Suprapubic skin (tissue), 3 donors: ENCODE data around the gene LIN52.

ENCODE experiments used
- POLR2AphosphoS5 ChIP-seq, 3 donors: sonication (generic); formaldehyde crosslinking; IDR thresholded peaks; one replicate each; pipeline ENCODE4 v1.6.1; 2017; ENCODE audit warnings: antibody characterized with exemption in 3 of 3
- TF ChIP-seq, protein P1 (sequence below), 2 donors: fragments of 200-600 bp in 1 of 2; fragments of 450-650 bp in 1 of 2; sonication (generic) in 1 of 2; IDR thresholded peaks; one replicate each; pipeline ENCODE4 v1.5.1; 2016 to 2019; ENCODE audit warnings: antibody characterized with exemption in 2 of 2, mild to moderate bottlenecking in 1 of 2, moderate library complexity in 1 of 2

DNA sequence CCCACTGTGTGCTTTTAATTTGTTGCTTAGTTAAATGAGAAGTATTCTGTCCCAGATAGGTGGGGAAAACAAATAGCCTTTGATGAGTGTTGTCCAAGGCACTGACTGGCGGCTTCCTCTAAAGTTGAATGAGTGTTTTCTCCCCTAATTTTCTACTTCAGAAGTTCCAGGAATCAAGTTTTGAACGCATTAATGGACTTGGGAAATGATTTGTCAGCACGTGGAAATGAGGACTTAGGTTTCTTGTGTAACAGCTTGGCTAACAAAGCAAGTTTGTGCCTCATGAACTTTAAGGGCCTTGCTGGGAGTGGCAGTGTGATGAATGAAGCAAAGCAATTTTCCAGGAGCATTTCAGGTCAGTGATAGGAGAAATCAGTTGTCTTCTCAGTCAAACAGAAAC, 56.9 kb downstream of the LIN52 start:
- TF ChIP-seq, protein P1, sequence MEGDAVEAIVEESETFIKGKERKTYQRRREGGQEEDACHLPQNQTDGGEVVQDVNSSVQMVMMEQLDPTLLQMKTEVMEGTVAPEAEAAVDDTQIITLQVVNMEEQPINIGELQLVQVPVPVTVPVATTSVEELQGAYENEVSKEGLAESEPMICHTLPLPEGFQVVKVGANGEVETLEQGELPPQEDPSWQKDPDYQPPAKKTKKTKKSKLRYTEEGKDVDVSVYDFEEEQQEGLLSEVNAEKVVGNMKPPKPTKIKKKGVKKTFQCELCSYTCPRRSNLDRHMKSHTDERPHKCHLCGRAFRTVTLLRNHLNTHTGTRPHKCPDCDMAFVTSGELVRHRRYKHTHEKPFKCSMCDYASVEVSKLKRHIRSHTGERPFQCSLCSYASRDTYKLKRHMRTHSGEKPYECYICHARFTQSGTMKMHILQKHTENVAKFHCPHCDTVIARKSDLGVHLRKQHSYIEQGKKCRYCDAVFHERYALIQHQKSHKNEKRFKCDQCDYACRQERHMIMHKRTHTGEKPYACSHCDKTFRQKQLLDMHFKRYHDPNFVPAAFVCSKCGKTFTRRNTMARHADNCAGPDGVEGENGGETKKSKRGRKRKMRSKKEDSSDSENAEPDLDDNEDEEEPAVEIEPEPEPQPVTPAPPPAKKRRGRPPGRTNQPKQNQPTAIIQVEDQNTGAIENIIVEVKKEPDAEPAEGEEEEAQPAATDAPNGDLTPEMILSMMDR (IDR thresholded peaks at IDR 0.05): no peak
- peak in 1 of 3 donors; percentile 35 for TF ChIP-seq POLR2AphosphoS5 (IDR thresholded peaks at IDR 0.05)
